ENCODE results near the gene NANOS3.

NANOS3 gene

GRCh38 chr19:13868663-13869062, 8.3 kb upstream of the NANOS3 start:
- Histone ChIP-seq H3K9me3 (ENCODE audit: low read length) (no peaks in the 10 kb centered on the region), H2AFZ (ENCODE audit: low read length) (no peak overlapping the region), H4K20me1 (ENCODE audit: insufficient read depth, low read length) (no peaks in the 10 kb centered on the region), H3K27me3 (ENCODE audit: insufficient read depth, low read length) (peaks cover 11% of the 10 kb centered on the region; the same call in 1 of the 2 replicates), H3K4me3 (ENCODE audit: low read depth, low read length, poor library complexity, severe bottlenecking) (no peak overlapping the region), H3K9me2 (ENCODE audit: low read depth, low read length) (no peaks in the 10 kb centered on the region), H3K27ac (ENCODE audit: low read depth, low read length, poor library complexity, severe bottlenecking) (no peak overlapping the region), H3K36me3 (ENCODE audit: insufficient read depth, low read length) (no peaks in the 10 kb centered on the region), H3K79me2 (ENCODE audit: insufficient read depth, low read length) (no peaks in the 10 kb centered on the region), H3K4me2 (ENCODE audit: low read length) (no peak overlapping the region), H3K4me1 (ENCODE audit: insufficient read depth, low read length, severe bottlenecking) (no peaks in the 10 kb centered on the region), H3K9ac (ENCODE audit: low read length) (no peak overlapping the region), H3F3A (ENCODE audit: insufficient read depth, low read length) (no peaks in the 10 kb centered on the region)
- TF ChIP-seq CTCF (IDR thresholded peaks at IDR 0.05; ENCODE audit: low read length) (no peak), EZH2 (IDR thresholded peaks at IDR 0.05; ENCODE audit: borderline replicate concordance, low read length) (no peak)

- H3F3A ChIP-seq (ENCODE audit: insufficient read depth, low read length): no peaks in the 10 kb centered on the region
- H4K20me1 ChIP-seq (ENCODE audit: insufficient read depth, low read length): no peaks in the 10 kb centered on the region
- H3K4me1 ChIP-seq (ENCODE audit: insufficient read depth, low read length, severe bottlenecking): no peaks in the 10 kb centered on the region
- no peaks in the 10 kb centered on the region for H3K79me2 ChIP-seq (ENCODE audit: insufficient read depth, low read length)
- no peaks in the 10 kb centered on the region for H3K9me2 ChIP-seq (ENCODE audit: low read depth, low read length)
- no peaks in the 10 kb centered on the region for H3K9me3 ChIP-seq (ENCODE audit: low read length)
- TF ChIP-seq CTCF (IDR thresholded peaks at IDR 0.05; ENCODE audit: low read length) (no peak), EZH2 (IDR thresholded peaks at IDR 0.05; ENCODE audit: borderline replicate concordance, low read length) (no peak)
- H2AFZ ChIP-seq (ENCODE audit: low read length): no peak overlapping the region
- H3K27ac ChIP-seq (ENCODE audit: low read depth, low read length, poor library complexity, severe bottlenecking): no peak overlapping the region
- H3K4me3 ChIP-seq (ENCODE audit: low read depth, low read length, poor library complexity, severe bottlenecking): no peak overlapping the region
- no peak overlapping the region for H3K9ac ChIP-seq (ENCODE audit: low read length)
- no peak overlapping the region for H3K4me2 ChIP-seq (ENCODE audit: low read length)
- no peaks in the 10 kb centered on the region for H3K36me3 ChIP-seq (ENCODE audit: insufficient read depth, low read length)
- H3K27me3 ChIP-seq (ENCODE audit: insufficient read depth, low read length): peaks cover 10% of the 10 kb centered on the region; the same call in 1 of the 2 replicates
These were observed 7.7 kb upstream of the NANOS3 start for GRCh38 chr19:13869281-13869680.

GRCh38 chr19:13870873-13871272, 6.1 kb upstream of the NANOS3 start:
- H3K27ac ChIP-seq (ENCODE audit: low read depth, low read length, poor library complexity, severe bottlenecking): no peak overlapping the region
- no peaks in the 10 kb centered on the region for H3K4me1 ChIP-seq (ENCODE audit: insufficient read depth, low read length, severe bottlenecking)
- no peak overlapping the region for H2AFZ ChIP-seq (ENCODE audit: low read length)
- no peak overlapping the region for H3K4me2 ChIP-seq (ENCODE audit: low read length)
- H4K20me1 ChIP-seq (ENCODE audit: insufficient read depth, low read length): no peaks in the 10 kb centered on the region
- no peaks in the 10 kb centered on the region for H3K9me2 ChIP-seq (ENCODE audit: low read depth, low read length)
- no peaks in the 10 kb centered on the region for H3K9me3 ChIP-seq (ENCODE audit: low read length)
- H3K27me3 ChIP-seq (ENCODE audit: insufficient read depth, low read length): peaks cover 11% of the 10 kb centered on the region; the same call in 1 of the 2 replicates
- H3K36me3 ChIP-seq (ENCODE audit: insufficient read depth, low read length): no peaks in the 10 kb centered on the region
- H3K79me2 ChIP-seq (ENCODE audit: insufficient read depth, low read length): no peaks in the 10 kb centered on the region
- no peaks in the 10 kb centered on the region for H3F3A ChIP-seq (ENCODE audit: insufficient read depth, low read length)
- H3K9ac ChIP-seq (ENCODE audit: low read length): no peak overlapping the region
- no peak overlapping the region for H3K4me3 ChIP-seq (ENCODE audit: low read depth, low read length, poor library complexity, severe bottlenecking)
- TF ChIP-seq EZH2 (IDR thresholded peaks at IDR 0.05; ENCODE audit: borderline replicate concordance, low read length) (no peak), CTCF (IDR thresholded peaks at IDR 0.05; ENCODE audit: low read length) (no peak)
